Osteoblast (primary cell): ENCODE data around the gene RAB8B. TPM values are rescaled to one million over a fixed set of nuclear protein-coding genes. Genes with fewer than 3 reads are reported as not detected.
A peak's percentile ranks its signal among the peaks of the same experiment; 100 is the strongest.

Experiments
- DNase-seq: peaks from one replicate; pipeline ENCODE4 v3.0.0; 2011; ENCODE audit warnings: low spot score, mixed read lengths; ENCODE audit not compliant: insufficient read length; ENCODE audit errors: missing footprints
- H2AFZ ChIP-seq: 2 replicates; pipeline ENCODE4 v1.6.0; 2011; ENCODE audit warnings: mild to moderate bottlenecking, low read length
- H3K27ac ChIP-seq: 2 replicates; pipeline ENCODE4 v1.5.1; 2011; ENCODE audit warnings: mild to moderate bottlenecking, low read depth, low read length, moderate library complexity
- H3K27me3 ChIP-seq: 2 replicates; pipeline ENCODE4 v1.6.0; 2012; ENCODE audit warnings: mild to moderate bottlenecking, control low read depth, inconsistent platforms, low read length, moderate library complexity; ENCODE audit not compliant: insufficient read depth
- H3K36me3 ChIP-seq: 2 replicates; pipeline ENCODE4 v1.5.1; 2011; ENCODE audit warnings: mild to moderate bottlenecking, low read length, control low read depth, moderate library complexity; ENCODE audit not compliant: insufficient read depth
- H3K4me1 ChIP-seq: 2 replicates; pipeline ENCODE4 v1.5.1; 2011; ENCODE audit warnings: mild to moderate bottlenecking, low read length, control low read depth, moderate library complexity; ENCODE audit not compliant: insufficient read depth
- H3K4me2 ChIP-seq: 2 replicates; pipeline ENCODE4 v1.6.0; 2011; ENCODE audit warnings: mild to moderate bottlenecking, low read length; ENCODE audit not compliant: insufficient read depth
- H3K4me3 ChIP-seq: fragments of 200-600 bp; sonication (generic); 3 replicates; pipeline ENCODE4 v1.5.1; 2012; ENCODE audit warnings: mild to moderate bottlenecking, low read length, inconsistent platforms; ENCODE audit not compliant: insufficient read depth
- H3K79me2 ChIP-seq: 2 replicates; pipeline ENCODE4 v1.6.0; 2012; ENCODE audit warnings: mild to moderate bottlenecking, low read length, control low read depth, inconsistent platforms; ENCODE audit not compliant: insufficient read depth
- H3K9me3 ChIP-seq: 2 replicates; pipeline ENCODE4 v1.5.1; 2011; ENCODE audit warnings: low read depth, low read length, control low read depth
- H4K20me1 ChIP-seq: 2 replicates; pipeline ENCODE4 v1.6.0; 2012; ENCODE audit warnings: mild to moderate bottlenecking, low read length, control low read depth; ENCODE audit not compliant: insufficient read depth
- total RNA-seq: library from RNA; depleted of rRNA; stranded (reverse); fragments of >200 nt; gene quantifications from 2 replicates; pipeline ENCODE4 v1.2.3, GENCODE V29; 2012
- TF ChIP-seq, protein P1 (sequence below): IDR thresholded peaks from 2 replicates; pipeline ENCODE4 v1.5.1; 2011; ENCODE audit warnings: mild to moderate bottlenecking, low read depth, low read length, moderate library complexity; ENCODE audit errors: extremely low read depth

RAB8B gene
- total RNA-seq, 1 donor, result 57.5 TPM

GRCh38 chr15:63188247-63188925 is 1.0 kb upstream of the RAB8B start:
- peak overlapping the region; percentile 89 for H3K4me3 ChIP-seq
- peak overlapping the region; percentile 92 for H3K4me2 ChIP-seq
- H3K27me3 ChIP-seq, result no peaks in the 10 kb centered on the region
- peaks cover 22% of the 10 kb centered on the region for H4K20me1 ChIP-seq
- H3K36me3 ChIP-seq, result no peaks in the 10 kb centered on the region
- H2AFZ ChIP-seq, result peak overlapping the region; percentile 94
- H3K79me2 ChIP-seq, result peaks cover 40% of the 10 kb centered on the region
- no peaks in the 10 kb centered on the region for H3K9me3 ChIP-seq
- peaks cover 32% of the 10 kb centered on the region for H3K4me1 ChIP-seq
- peak overlapping the region; percentile 53 for H3K27ac ChIP-seq
- no peak for DNase-seq
- TF ChIP-seq, protein P1, sequence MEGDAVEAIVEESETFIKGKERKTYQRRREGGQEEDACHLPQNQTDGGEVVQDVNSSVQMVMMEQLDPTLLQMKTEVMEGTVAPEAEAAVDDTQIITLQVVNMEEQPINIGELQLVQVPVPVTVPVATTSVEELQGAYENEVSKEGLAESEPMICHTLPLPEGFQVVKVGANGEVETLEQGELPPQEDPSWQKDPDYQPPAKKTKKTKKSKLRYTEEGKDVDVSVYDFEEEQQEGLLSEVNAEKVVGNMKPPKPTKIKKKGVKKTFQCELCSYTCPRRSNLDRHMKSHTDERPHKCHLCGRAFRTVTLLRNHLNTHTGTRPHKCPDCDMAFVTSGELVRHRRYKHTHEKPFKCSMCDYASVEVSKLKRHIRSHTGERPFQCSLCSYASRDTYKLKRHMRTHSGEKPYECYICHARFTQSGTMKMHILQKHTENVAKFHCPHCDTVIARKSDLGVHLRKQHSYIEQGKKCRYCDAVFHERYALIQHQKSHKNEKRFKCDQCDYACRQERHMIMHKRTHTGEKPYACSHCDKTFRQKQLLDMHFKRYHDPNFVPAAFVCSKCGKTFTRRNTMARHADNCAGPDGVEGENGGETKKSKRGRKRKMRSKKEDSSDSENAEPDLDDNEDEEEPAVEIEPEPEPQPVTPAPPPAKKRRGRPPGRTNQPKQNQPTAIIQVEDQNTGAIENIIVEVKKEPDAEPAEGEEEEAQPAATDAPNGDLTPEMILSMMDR, result no peak

GRCh38 chr15:63189941-63190768 is 749 bp downstream of the RAB8B start:
- Histone ChIP-seq H3K79me2 (peaks cover 58% of the 10 kb centered on the region), H3K4me2 (peak overlapping the region; percentile 100), H3K9me3 (no peaks in the 10 kb centered on the region), H3K4me3 (peak overlapping the region; percentile 89), H3K27ac (peak overlapping the region; percentile 75), H4K20me1 (peaks cover 30% of the 10 kb centered on the region), H3K4me1 (peaks cover 41% of the 10 kb centered on the region), H3K36me3 (no peaks in the 10 kb centered on the region), H2AFZ (peak overlapping the region; percentile 85), H3K27me3 (no peaks in the 10 kb centered on the region)
- no peak for DNase-seq
- TF ChIP-seq, protein P1, result no peak

GRCh38 chr15:63190769-63191649 is 1.6 kb downstream of the RAB8B start:
- DNase-seq, result no peak
- TF ChIP-seq, protein P1, result no peak
- Histone ChIP-seq H3K9me3 (no peaks in the 10 kb centered on the region), H3K79me2 (peaks cover 66% of the 10 kb centered on the region), H3K4me3 (peak overlapping the region; percentile 89), H3K27ac (peak overlapping the region; percentile 75), H3K27me3 (no peaks in the 10 kb centered on the region), H3K4me2 (peak overlapping the region; percentile 100), H3K36me3 (no peaks in the 10 kb centered on the region), H4K20me1 (peaks cover 33% of the 10 kb centered on the region), H2AFZ (no peak overlapping the region), H3K4me1 (peaks cover 37% of the 10 kb centered on the region)
